GM18526 (cell line): ENCODE results near the gene HK3.

Source experiments
- POLR2A ChIP-seq: IDR thresholded peaks from 3 replicates; pipeline ENCODE4 v1.6.1; 2011; ENCODE audit not compliant: insufficient read length; ENCODE audit errors: extremely low read depth

HK3 gene

GRCh38 chr5:176866707-176867310 is 32.3 kb downstream of the HK3 start:
- no peak for TF ChIP-seq POLR2A

GRCh38 chr5:176865964-176866363 is 33.2 kb downstream of the HK3 start:
- no peak for TF ChIP-seq POLR2A

GRCh38 chr5:176864755-176865154 is 34.4 kb downstream of the HK3 start:
- TF ChIP-seq POLR2A, result no peak

- TF ChIP-seq POLR2A, result no peak
Measured at GRCh38 chr5:176863765-176864098, 35.4 kb downstream of the HK3 start.

- no peak for TF ChIP-seq POLR2A
Measured at GRCh38 chr5:176863041-176863764, 35.9 kb downstream of the HK3 start.

GRCh38 chr5:176862330-176862995 is 36.7 kb downstream of the HK3 start:
- TF ChIP-seq POLR2A, result no peak

- TF ChIP-seq POLR2A, result no peak
Measured at GRCh38 chr5:176861276-176861675, 37.9 kb downstream of the HK3 start.

GRCh38 chr5:176860381-176860780 is 38.8 kb downstream of the HK3 start:
- TF ChIP-seq POLR2A, result no peak

GRCh38 chr5:176859916-176860315 is 39.2 kb downstream of the HK3 start:
- no peak for TF ChIP-seq POLR2A

GRCh38 chr5:176857894-176858273 is 41.3 kb downstream of the HK3 start:
- no peak for TF ChIP-seq POLR2A

GRCh38 chr5:176857216-176857893 is 41.8 kb downstream of the HK3 start:
- TF ChIP-seq POLR2A, result no peak

- no peak for TF ChIP-seq POLR2A
Measured at GRCh38 chr5:176856746-176857145, 42.4 kb downstream of the HK3 start.

- TF ChIP-seq POLR2A, result no peak
Measured at GRCh38 chr5:176855598-176855997, 43.5 kb downstream of the HK3 start.

GRCh38 chr5:176854164-176854563 is 45.0 kb downstream of the HK3 start:
- no peak for TF ChIP-seq POLR2A

GRCh38 chr5:176853151-176853778 is 45.9 kb downstream of the HK3 start:
- no peak for TF ChIP-seq POLR2A
